ENCODE data around the gene C2CD4B. TPM values are rescaled to one million over a fixed set of nuclear protein-coding genes. Genes with fewer than 3 reads are reported as not detected.

The C2CD4B gene
- total and polyA plus RNA-seq, 8 donors = 1.1 to 5.1 (median 2.9) TPM

DNA sequence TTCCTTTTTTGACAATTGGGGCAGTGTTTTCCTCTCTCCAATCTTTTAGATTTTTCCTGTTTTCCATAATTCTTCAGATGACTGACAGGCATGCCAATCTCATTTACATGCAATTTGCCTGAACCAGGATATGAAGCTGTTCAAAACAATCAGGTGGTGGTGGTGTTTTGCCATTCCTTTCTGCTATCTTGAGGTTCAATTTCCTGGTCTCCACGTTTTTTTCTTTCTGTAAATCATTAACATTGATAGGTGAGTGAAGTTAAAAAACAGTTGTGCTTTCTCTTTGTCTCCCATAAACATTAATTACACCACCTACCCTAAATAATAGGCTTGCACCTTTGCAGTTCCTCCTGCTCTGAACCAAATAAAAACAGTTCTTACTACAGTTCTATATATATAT lies 49.2 kb downstream of the C2CD4B start:
- H3K27ac ChIP-seq = no peak overlapping the region
- no peaks in the 10 kb centered on the region for H3K9me3 ChIP-seq
- no peak overlapping the region for H3K4me3 ChIP-seq
- H3K4me1 ChIP-seq = peaks cover 0 to 29% of the 10 kb centered on the region in 2 donors
- intact Hi-C loops (cut with DNase I) = no loop called here
- DNase-seq = no peak
- ATAC-seq = no peak
- H3K27me3 ChIP-seq = no peaks in the 10 kb centered on the region
- no peak for TF ChIP-seq CTCF (IDR thresholded peaks at IDR 0.05)
- H3K36me3 ChIP-seq = no peaks in the 10 kb centered on the region

Other genes with a start within 250 kb of the C2CD4B start
- gene VPS13C, start 104.8 kb downstream of the C2CD4B start, total RNA-seq = 10 to 100 TPM; 83.7 to 96.7 TPM
- gene VPS13C, start 104.8 kb downstream of the C2CD4B start, polyA plus RNA-seq (ENCODE audit: insufficient read length in 6 of 6) = 10 to 100 TPM; 54.8 to 65.8 (median 60.0) TPM
- under 1 TPM; 0.44 to 0.79 TPM for gene C2CD4A, start 98.3 kb downstream of the C2CD4B start, total RNA-seq
- gene C2CD4A, start 98.3 kb downstream of the C2CD4B start, polyA plus RNA-seq (ENCODE audit: insufficient read length in 6 of 6) = under 1 TPM in 4 of 6 donors, not detected in 2; 0.05 to 0.10 (median 0.06) TPM
- 10 to 100 TPM; 10.8 to 15.2 TPM for gene TLN2, start 225.3 kb upstream of the C2CD4B start, total RNA-seq
- gene TLN2, start 225.3 kb upstream of the C2CD4B start, polyA plus RNA-seq (ENCODE audit: insufficient read length in 6 of 6) = 10 to 100 TPM; 13.7 to 22.6 (median 17.3) TPM